ENCODE measurements around the gene SYCP3.
"Not testable (repeated sequence)": the region's sequence is repeated elsewhere in the genome, so short reads cannot be mapped to it uniquely, and the experiment has no call there.

The SYCP3 gene

DNA sequence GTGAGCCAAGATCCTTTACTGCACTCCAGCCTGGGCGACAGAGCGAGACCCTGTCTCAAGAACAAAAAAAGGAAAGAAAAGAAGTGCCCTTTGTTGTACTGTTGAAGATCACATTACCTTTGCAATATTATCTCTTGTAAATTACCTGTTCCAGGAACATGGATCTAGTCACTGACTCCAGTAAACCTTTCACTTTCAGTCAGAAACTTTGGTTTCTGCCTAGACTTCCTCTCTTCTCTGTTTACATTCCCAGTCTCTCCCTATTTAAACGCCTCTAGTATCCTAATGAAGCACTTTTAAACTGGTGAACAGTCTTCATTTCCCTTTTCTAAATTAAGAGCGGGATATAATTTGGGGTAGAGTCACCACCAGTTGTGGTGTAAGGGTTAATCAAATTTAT lies 29.0 kb downstream of the SYCP3 start:
- no peak for DNase-seq

DNA sequence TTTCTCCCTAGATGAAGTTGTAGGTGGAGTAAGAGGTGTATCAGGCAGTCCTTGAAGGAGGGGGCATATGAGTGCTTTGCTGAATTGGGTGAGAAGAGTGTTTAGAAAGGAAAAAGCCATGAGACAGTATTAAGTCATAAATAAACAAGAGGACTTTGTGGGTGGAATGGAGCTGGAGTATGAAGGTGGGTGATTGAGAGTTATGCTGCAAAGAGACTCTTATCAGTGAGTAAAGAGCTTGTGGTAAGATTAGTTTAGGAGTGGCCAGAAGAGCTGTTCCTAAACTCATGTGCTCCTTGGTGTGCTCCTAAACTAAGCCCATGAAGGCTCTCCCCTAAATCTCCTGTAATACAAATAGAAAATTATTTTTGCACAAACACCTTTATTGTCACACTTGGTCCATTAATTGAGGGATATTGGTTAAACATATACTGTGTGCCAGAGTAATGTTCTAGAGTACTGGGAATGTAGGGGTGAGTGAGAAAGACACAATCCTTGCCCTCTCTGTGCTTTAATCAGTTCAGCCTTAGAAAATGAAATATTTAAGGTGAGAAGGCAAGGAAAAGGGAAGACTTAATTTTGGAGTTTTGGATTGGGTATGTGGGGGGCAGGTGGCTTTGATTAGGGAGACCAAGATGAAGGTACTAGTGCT lies 32.0 kb downstream of the SYCP3 start:
- no peak for DNase-seq

DNA sequence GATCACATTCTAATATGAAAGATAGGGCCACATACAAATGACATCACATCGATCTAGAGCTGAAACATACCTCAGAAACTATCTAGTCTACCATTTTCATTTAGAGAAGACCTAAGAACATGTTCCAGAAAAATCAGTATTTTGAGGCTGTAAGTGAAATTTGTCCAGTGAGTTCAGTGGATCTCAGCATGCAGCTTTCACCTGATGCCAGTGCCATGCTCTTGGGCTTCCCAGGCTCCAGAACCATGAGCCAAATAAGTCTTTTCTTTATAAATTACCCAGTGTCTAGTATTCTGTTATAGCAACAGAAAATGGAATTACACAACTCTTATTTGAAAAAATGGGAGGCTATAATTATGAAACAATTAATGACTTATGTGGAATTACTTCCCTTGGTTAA lies 32.9 kb downstream of the SYCP3 start:
- no peak for DNase-seq

DNA sequence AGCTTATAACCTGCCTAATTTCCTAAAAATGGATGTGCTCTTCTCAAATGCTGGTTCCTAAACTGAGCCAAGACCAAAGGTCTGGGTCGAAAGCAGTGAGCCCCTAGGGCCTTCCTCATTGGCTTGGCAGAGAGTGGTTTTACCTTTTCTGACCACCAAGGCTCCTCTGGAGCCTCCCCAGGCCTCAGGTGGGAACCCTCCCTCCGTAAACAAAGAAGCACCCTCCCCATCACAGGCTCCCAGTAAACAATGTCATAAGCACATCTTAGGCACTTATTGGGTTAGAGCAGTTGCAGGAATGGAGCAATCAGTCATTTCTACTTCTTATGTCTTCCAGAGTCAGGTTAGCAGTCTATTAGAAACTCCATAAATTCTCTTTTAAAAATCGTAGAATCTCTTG lies 35.8 kb downstream of the SYCP3 start:
- no peak for DNase-seq

DNA sequence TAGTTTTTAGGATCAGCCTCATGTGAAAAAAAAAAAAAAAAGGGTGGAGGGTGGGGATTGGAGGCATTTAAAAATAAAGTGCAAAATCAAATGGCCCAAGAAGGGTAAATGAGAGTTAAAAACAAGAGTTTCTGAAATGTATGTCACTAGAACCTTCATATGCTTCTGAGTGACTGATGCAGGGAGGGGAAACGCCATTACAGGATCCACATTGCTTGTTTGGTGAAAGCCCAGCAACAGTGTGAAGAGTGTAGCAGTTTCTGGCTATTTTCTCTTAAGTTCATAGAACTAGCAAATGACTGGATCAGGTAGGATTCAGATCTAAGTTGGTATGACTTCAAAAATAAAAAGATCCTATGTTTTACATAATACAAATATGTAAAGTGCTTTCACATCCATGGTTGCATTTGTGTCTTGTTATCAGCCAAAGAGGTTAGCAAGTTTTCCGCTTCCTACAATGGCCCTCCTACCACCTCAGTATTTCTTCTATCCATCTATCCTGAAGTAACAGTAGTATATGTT lies 38.9 kb downstream of the SYCP3 start:
- DNase-seq: no peak

DNA sequence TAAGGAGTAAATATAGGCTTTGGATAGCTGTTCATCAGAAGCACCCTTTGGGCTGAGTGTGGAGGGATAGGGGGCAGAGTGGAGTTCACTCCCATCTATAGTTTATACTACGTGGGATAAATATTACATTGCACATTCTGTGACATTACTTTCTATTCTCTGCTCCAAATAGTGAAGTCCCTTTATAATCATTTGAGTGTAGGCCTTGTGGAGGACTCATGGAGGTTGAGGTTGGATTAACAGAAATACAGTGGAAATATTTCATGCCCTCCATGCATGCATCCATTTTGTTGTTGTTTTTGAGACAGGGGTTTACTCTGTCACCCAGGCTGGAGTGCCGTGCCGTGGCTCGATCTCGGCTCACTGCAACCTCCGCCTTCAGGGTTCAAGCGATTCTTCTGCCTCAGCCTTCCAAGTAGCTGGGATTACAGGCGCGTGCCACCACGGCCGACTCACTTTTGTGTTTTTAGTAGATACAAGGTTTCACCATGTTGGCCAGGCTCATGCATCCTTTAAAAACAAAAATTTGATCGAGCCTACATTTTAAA lies 40.4 kb downstream of the SYCP3 start:
- peak in 1 of 2 donors; percentile 65 for DNase-seq

DNA sequence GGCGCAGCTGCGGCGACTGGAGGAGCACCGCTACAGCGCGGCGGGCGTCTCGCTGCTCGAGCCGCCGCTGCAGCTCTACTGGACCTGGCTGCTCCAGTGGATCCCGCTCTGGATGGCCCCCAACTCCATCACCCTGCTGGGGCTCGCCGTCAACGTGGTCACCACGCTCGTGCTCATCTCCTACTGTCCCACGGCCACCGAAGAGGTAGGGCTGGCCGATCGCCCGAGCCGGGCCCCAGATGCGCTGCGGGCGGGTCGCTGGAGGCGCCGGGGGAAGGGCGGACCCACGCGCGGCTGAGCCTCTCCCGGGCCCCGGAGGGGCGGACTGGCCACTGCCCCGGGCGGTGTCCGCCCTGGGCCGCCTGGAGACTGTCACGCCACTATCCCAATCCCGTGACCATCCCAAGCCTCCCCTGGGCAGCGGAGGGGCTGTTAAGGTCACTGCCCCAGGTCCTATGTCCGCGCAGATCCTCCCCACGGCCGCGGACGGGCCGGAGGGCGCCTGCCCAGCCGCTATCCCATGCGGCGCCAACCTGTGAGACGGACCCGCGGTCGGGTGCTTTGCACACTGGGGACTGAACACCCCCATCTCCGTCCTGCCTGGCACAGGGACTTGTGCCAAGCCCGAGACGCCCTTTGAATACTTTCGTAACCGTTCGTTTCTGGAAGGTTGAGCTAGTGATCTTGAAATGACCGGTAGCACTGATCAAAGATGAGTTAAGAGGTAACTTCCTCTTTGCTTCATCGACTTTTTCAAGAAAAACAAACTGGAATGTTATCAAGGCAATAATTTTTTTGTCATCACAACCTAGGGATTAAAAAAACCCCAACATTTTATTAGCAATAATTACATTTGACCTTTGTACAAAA lies 41.1 kb downstream of the SYCP3 start:
- DNase-seq: peak; percentile 64 to 65

DNA sequence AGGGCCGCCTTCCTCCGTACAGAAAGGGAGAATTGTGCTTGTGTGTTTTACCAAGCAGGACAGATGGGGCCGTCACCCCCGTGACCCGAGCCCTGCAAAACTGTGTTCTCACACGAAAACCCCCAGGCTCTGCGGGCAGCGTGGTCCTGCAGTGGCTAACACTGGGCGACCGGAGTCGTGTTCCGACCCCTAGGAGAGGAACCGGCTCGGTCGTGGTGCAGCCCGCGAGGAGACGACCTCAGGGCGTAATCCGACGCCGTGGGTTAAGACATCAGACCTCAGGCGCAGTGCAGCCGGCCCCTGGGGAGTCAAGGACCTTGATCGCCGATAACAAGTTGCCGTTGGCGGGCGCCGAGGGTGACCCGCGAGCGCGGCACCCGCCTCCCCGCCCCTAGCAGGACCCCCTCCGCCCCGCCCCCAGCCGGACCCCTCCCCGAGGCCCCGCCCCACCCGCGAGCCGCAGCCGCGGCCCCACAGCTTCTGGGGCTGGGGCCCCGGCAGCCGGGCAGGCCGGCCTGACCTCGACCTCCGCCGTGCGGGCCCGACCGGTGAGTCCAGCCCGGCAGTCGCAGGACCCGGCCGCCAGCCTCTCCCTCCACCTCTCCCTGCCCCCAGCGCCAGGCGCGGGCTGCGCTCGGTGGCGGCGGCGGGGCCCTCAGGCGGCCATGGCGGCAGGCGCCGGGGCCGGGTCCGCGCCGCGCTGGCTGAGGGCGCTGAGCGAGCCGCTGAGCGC lies 41.9 kb downstream of the SYCP3 start, which contains the start of gene CHPT1:
CHPT1 (plus strand) TSS at position 444 of the 733 bp plus-strand sequence; CDS start at position 666, 222 bp downstream.
- peak in 1 of 2 donors; percentile 61 for DNase-seq

DNA sequence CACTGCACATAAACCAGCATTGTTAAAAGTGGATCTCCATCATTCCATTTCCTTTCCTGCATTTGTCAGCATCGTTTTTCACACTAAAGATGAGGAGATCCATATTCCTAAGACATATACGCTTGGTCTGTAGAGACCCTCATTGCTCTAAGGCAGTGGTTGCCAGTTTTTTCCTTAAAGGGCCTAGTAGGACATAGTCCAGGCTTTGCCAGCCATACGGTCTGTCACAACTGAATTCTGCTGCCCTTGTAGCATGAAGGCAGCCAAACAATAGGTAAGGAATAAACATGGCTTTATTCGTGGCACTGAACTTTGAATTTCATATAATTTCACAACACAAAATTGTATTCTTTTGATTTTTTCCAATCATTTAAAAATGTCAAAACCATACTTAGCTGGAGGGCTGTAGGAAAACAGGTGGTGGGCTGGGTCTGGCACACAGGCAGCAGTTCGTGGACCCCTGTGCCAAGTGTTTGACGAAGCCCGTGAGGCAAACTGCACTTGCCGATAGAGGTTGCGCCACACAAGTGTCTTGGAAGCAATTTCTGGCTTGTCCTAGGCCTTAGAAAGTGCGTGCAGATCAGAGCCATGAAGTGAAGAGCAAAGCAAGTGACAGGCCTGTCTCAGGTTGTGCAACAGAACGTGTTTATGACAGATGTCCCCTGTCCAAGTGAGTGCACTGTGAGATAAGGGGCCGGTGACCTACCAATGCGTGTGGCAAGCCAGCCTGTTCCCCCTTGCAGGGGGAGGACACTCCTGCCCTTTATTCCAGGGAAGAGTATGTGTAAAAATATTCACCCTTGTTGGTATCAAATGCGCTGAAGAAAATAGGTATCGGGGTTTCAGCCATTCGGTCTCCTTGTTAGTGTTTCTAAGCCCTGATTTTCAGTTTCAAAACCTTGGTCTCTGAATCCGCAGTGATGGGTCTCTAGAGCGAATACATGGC lies 42.7 kb downstream of the SYCP3 start:
- DNase-seq: no peak

DNA sequence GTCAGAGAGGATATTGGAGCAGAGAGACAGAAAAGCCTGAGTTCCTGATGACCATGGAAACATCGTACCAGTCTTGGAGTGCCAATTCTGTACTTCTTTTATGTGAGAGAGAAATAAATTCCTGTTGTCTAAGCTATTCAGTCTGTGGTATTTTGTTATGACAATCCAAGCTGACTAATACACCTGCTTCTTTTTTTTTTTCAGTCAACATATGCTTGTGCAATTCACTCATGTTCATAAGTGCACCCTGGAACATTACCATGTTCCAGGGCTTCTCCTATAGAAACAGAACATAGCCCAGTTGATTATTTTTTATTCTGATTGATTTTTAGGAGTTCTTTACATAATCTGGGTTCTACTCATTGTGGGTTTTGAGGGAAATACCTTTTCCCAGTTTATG lies 43.6 kb downstream of the SYCP3 start:
- no peak for DNase-seq

DNA sequence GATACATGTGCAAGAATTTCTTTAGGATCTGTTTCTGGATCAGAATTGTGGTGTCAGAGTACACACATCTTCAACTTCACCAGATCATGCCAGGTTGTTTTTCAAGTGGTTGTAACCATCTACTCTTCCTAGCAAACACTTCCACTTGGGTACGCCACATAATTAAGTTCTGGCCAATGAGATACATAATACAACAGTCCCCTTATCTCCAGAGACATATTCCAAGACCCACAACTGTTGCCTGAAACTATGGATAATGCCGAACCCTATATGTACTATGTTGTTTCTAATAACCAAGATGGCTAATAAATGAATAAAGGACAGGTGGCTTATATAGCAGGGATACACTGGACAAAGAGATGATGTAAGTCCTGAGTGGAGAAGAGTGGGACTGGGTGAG lies 44.3 kb downstream of the SYCP3 start:
- no peak for DNase-seq

DNA sequence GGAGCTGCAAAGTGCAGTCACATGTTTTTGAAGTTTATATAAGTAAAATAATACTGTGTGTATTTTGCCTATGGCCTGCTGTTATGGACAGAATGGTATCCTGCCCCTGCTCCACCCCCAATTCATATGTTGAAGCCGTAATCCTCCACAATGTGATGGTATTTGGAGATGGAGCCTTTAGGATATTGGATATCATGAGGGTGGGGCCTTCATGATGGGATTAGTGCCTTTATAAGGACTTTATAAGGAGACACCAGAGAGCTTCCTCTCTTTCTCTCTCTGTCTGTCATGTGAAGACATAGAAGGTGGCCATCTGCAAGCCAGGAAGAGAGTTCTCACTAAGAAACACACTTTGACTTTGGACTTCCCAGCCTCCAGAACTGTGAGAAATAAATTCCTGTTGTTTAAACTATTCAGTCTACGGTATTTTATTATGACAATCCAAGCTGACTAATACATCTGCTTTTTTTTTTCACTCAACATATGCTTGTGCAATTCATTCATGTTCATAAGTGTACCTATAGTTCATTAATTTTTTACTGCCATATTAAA lies 44.9 kb downstream of the SYCP3 start:
- DNase-seq: no peak

DNA sequence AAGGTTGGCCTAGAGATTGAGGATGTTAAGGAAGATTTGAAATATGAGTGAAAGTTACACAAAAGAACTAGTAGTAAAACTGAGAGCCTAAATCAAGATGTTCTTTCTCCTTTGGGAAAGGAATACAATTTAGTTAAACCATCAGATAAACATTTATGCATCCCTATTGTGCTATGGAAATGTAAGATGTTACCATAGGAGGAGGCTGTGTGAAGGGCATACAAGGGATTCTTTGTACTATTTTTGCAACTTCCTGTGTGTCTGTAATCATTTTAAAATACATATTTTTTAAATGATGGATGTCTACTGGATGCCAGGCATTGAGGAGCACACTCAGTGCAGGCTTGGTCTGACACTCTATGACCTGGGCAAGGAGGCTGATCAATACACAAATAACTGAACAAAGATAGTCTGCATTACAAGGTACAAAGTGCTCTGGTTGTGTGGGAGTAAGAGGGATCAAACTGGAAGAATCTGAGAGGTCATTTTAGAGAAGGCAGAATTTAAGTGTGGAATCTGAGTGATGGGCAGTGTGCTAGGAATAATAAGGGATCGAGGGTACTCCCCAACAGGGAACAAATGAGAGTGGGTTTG lies 47.7 kb downstream of the SYCP3 start:
- no peak for DNase-seq

DNA sequence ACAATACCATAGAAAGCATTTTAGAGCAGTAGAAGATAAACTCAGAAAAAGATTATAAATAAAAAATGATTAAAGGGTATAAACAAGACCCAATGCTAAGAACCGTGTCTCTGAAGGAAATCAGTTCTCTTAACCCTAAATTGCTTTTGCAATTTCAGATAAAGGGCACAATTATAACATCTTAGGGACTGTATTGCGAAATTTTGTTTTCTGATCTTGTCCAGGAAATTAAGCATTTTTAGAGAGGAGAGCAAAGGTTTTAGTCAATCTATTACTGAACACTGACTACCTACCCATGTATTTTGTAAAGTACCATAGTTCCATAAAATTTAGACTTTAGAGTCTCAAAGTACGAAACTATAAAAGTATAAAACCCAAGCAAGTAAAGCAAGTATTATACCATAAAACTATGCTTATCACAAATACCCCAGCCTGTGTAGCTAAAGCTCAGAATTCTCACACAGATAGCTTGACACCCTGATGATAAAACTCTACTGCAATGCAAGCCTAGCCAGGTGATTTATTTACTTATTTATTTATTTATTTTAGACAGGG lies 48.6 kb downstream of the SYCP3 start:
- no peak for DNase-seq

DNA sequence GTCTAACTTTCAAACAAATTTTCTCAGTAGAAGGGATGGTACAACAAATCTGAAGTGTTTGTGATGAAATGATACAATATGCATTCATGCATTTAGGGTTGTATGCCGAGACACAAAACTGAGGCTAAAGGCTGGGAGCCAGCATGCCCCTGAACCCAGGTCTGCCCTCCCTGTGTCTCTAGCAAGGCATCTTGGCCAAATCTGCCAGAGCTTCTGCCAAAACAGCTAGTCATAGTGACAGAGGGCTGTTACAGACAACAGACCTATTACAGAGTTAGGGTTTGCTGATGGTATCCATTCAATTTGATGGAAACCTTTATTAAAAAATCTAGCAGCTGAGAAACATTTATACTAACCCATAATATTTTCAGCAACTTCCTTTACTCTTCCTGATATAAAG lies 53.1 kb downstream of the SYCP3 start:
- DNase-seq: no peak

DNA sequence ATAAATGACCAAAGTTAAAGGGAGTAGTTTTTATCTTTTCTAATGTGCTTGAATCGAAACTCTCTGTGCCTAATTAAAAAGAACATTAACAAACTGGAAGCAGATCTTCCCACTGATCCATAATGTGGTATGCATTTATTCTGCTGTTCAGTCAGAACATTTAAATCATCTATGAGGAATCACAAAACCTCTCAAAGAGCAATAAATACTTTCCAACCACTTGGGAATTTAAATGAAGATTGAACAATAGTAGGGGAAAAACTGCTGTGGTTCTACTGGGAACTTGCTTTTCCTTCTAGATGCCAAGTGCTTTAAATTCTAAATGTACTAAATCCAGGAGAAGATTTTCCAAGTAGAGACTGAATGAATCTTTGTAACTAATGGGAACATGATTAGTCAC lies 54.2 kb downstream of the SYCP3 start:
- DNase-seq: peak in 1 of 2 donors; percentile 31

DNA sequence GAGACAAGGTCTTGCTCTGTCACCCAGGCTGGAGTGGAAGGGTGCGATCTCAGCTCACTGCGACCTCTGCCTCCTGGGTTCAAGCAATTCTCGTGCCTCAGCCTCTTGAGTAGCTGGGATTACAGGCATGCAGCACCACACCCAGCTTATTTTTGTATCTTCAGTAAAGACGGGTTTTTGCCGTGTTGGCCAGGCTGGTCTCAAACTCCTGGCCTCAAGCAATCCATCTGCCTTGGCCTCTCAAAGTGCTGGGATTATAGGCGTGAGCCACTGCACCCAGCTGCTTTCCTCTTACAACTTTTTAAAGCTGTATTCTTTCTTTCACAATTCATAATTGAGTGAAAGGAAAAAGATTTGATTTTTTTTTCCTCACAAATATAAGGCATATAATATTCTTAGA lies 57.6 kb downstream of the SYCP3 start:
- not testable (repeated sequence) for DNase-seq

DNA sequence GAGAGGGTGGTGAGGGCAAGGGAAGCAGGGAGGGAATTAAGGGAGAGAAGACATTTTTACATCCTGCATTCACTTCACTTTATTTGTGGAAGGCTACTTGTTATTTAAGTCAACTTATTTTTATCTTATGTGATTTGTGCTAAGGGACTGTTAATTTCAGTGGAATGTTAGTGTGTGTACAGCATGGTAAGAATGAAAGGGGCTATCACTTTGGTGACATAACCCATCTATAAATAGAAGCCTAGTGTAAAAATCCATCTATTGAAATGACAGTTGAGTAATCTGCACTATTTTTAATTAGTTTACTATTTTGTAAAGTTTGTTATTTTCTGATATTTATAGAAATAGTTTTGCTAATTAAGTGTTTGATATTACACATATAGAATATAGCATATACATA lies 58.6 kb downstream of the SYCP3 start:
- DNase-seq: no peak

DNA sequence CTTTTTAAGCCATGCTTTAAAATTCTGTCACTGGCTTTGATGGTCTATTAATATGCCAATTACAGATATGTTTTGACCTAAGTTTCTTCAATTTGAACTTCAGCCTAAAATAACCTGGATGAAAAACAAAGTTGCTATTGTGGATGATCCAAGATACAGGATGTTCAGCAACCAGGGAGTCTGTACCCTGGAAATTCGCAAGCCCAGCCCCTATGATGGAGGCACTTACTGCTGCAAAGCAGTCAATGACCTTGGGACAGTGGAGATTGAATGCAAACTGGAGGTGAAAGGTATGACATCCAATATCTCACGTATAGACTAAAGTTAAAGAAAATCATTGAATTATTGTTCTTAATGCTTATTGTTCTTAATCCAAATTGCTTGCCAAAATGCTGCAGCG lies 59.0 kb downstream of the SYCP3 start:
- DNase-seq: no peak
